K562 (cell line): ENCODE results near the gene NRTN. TPM values are rescaled to one million over a fixed set of nuclear protein-coding genes. Genes with fewer than 3 reads are reported as not detected.
A peak's percentile ranks its signal among the peaks of the same experiment; 100 is the strongest.

Experiments used
- BMI1 ChIP-seq: fragments of 150-350 bp; IDR thresholded peaks from 2 replicates; pipeline ENCODE4 v1.6.1; 2014; ENCODE audit warnings: low read length
- CBX3 ChIP-seq, 2 experiments: IDR thresholded peaks; 1 replicate in 1 of 2; 2 replicates in 1 of 2; pipeline ENCODE4 v1.6.1; 2012; ENCODE audit warnings: inconsistent platforms in 2 of 2, low read length in 2 of 2, borderline replicate concordance in 1 of 2, control low read depth in 1 of 2
- CCNT2 ChIP-seq: IDR thresholded peaks from 2 replicates; pipeline ENCODE4 v1.6.1; 2011; ENCODE audit warnings: borderline replicate concordance, low read depth, mild to moderate bottlenecking, moderate library complexity, mixed read lengths, low read length; ENCODE audit not compliant: insufficient read length; ENCODE audit errors: extremely low read depth
- EWSR1 ChIP-seq: fragments of 450-650 bp; IDR thresholded peaks from 2 replicates; pipeline ENCODE4 v1.6.1; 2018; ENCODE audit warnings: borderline replicate concordance, mild to moderate bottlenecking, low read depth, moderate library complexity; ENCODE audit not compliant: partially characterized antibody
- EZH2 ChIP-seq: IDR thresholded peaks from 2 replicates; pipeline ENCODE4 v1.6.1; 2012; ENCODE audit warnings: low read depth, mild to moderate bottlenecking, inconsistent platforms, low read length, borderline replicate concordance
- KAT7 ChIP-seq: sonication (generic); formaldehyde crosslinking; IDR thresholded peaks from 2 replicates; pipeline ENCODE4 v1.8.0; 2022; ENCODE audit warnings: missing genetic modification reagents, mild to moderate bottlenecking, borderline replicate concordance
- NFE2 ChIP-seq: IDR thresholded peaks from 2 replicates; pipeline ENCODE4 v1.6.1; 2014; ENCODE audit warnings: antibody characterized with exemption, low read depth
- NFYB ChIP-seq: IDR thresholded peaks from 2 replicates; pipeline ENCODE4 v1.6.1; 2011; ENCODE audit warnings: mild to moderate bottlenecking, moderate library complexity; ENCODE audit not compliant: insufficient read length; ENCODE audit errors: extremely low read depth
- NONO ChIP-seq, 2 experiments: fragments of 200-400 bp in 1 of 2; fragments of 450-650 bp in 1 of 2; formaldehyde crosslinking in 1 of 2; IDR thresholded peaks; 2 replicates each; pipeline ENCODE4 v1.6.1; 2017; ENCODE audit warnings: low read depth in 2 of 2, mild to moderate bottlenecking in 2 of 2, moderate library complexity in 2 of 2, low read length in 1 of 2
- PRPF4 ChIP-seq: fragments of 200-400 bp; formaldehyde crosslinking; IDR thresholded peaks from one replicate; pipeline ENCODE4 v1.6.1; 2017; ENCODE audit warnings: low read length, low read depth, mild to moderate bottlenecking; ENCODE audit not compliant: insufficient read depth, poor library complexity, severe bottlenecking
- SREBF1 ChIP-seq: fragments of 150-350 bp; IDR thresholded peaks from 2 replicates; pipeline ENCODE4 v1.6.1; 2014; ENCODE audit warnings: antibody characterized with exemption, low read depth, low read length, borderline replicate concordance
- ZNF124 ChIP-seq: sonication (generic); formaldehyde crosslinking; IDR thresholded peaks from 2 replicates; pipeline ENCODE4 v1.8.1; 2022; ENCODE audit warnings: missing genetic modification reagents
- ZNF174 ChIP-seq: fragments of 250-450 bp; sonication (Bioruptor Pico); IDR thresholded peaks from 2 replicates; pipeline ENCODE4 v1.4.0; 2020; ENCODE audit warnings: mild to moderate bottlenecking
- ZNF347 ChIP-seq: fragments of 450-650 bp; formaldehyde crosslinking; IDR thresholded peaks from 2 replicates; pipeline ENCODE4 v1.4.0; 2020; ENCODE audit warnings: low read depth, mild to moderate bottlenecking, moderate library complexity
- polyA plus RNA-seq, 8 experiments: library from polyadenylated mRNA; depleted of rRNA in 4 of 8; stranded (reverse) in 5 of 8; unstranded in 3 of 8; fragments of >200 nt; fragmentation: Nextera tagmentation in 2 of 8; fragmentation: Illumina TruSeq in 1 of 8; extraction: Ambion mirVana in 2 of 8; extraction: Trizol in 1 of 8; gene quantifications; 2 replicates each; pipeline versions ENCODE4 v1.2.1 to v1.2.3, GENCODE V29; 2011 to 2014; ENCODE audit warnings: inconsistent platforms in 1 of 8, missing spikeins in 1 of 8
- total RNA-seq, 7 experiments: library from RNA; depleted of rRNA in 6 of 7; stranded (reverse); fragments of >200 nt in 6 of 7; fragmentation: Illumina TruSeq in 2 of 7; extraction: Trizol in 2 of 7; gene quantifications; 2 replicates each; pipeline versions ENCODE4 v1.2.1 to v1.2.3, GENCODE V29; 2011 to 2021; ENCODE audit warnings: low replicate concordance in 1 of 7
- TF ChIP-seq, protein P1 (sequence below): fragments of 250-450 bp; sonication (Bioruptor Pico); IDR thresholded peaks from 2 replicates; pipeline ENCODE4 v1.4.0; 2020
- TF ChIP-seq, protein P2 (sequence below): fragments of 150-350 bp; conservative IDR thresholded peaks from 2 replicates; pipeline ENCODE4 v1.6.1; 2014; ENCODE audit warnings: low read length
- TF ChIP-seq, protein P3 (sequence below), 2 experiments: IDR thresholded peaks; 2 replicates each; pipeline ENCODE4 v1.6.1; 2012; ENCODE audit warnings: improper control_type of control experiment in 2 of 2, low read depth in 2 of 2, low read length in 2 of 2, borderline replicate concordance in 1 of 2
- TF ChIP-seq, protein P4 (sequence below): fragments of 450-650 bp; conservative IDR thresholded peaks from 2 replicates; pipeline ENCODE4 v1.6.1; 2016; ENCODE audit warnings: missing genetic modification characterization, low read depth, mild to moderate bottlenecking, missing compliant biosample characterization, moderate library complexity

The NRTN gene
- total and polyA plus RNA-seq, 9 of the 15 experiments (the other 6 are each of a cell fraction or from before 2014, with no cell fraction given): 0.62 to 8.1 (median 1.6) TPM; not detected in 2

DNA sequence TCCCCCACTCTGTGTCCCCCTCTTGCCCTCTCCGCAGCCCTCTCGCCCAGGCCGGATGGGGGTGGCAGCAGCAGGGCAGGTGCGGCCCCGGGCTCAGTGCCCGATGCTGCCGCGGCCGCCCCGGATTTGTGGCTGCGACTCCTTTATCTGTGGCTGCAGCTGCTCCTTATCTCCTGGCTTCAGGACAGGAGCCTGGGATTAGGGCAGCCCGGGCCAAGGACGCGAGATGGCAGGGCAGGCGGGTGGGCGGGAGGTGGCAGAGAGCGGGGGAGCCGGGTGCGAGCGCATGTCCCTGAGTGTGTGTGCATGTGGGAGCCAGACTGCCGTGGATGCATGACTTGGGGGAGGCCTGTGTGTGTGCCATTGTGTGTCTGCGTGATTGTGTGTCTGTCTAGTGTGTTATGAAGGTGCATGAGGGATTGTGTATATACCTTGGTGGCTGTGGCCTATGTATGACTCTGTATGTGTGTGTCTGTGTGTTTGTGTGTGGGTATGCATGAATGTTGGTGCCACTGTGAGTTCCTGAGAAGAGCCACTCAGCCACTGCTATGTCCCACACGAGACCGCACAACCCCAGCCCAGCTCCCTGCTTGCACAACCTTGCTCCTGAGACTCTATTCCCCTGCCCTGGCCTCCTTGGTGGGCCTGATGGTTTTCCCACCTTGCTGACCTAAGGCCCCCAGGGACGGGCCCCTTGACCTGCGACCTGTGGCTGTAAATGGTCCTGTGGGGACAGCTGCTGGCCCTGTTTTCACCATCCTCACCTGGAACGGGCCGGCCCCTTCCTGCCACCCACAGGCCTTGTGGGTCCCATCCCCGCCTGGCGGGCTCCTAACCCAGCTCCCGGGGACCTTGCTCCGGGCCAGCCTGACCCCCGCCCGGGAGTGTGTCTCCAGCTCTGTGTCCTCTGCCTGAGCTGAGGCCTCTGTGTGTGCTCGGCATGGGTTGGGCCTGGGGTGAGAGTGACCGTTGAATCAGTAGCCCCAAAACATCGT is 5.3 kb upstream of the NRTN start (continued):
- TF ChIP-seq, protein P1, sequence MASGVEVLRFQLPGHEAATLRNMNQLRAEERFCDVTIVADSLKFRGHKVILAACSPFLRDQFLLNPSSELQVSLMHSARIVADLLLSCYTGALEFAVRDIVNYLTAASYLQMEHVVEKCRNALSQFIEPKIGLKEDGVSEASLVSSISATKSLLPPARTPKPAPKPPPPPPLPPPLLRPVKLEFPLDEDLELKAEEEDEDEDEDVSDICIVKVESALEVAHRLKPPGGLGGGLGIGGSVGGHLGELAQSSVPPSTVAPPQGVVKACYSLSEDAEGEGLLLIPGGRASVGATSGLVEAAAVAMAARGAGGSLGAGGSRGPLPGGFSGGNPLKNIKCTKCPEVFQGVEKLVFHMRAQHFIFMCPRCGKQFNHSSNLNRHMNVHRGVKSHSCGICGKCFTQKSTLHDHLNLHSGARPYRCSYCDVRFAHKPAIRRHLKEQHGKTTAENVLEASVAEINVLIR (CRISPR knock-in tag): no peak
- TF ChIP-seq NONO (IDR thresholded peaks at IDR 0.05; ENCODE audit: low read depth in 2 of 2, low read length in 1 of 2) (peak in 1 of 2 experiments; percentile 95; a peak in 2 of 4 replicates), BMI1 (no peak), EWSR1 (no peak), KAT7 (CRISPR knock-in tag) (no peak; the same call in 1 of the 2 replicates), CCNT2 (peak; percentile 100), SREBF1 (no peak), PRPF4 (no peak), ZNF347 (no peak), CBX3 (IDR thresholded peaks at IDR 0.05; ENCODE audit: borderline replicate concordance in 1 of 2, low read length in 2 of 2) (peak in 1 of 2 experiments; percentile 69; a peak in 1 of 3 replicates), EZH2 (no peak), NFE2 (no peak), ZNF174 (CRISPR knock-in tag) (no peak), NFYB (no peak), ZNF124 (CRISPR knock-in tag) (no peak)
- TF ChIP-seq, protein P2, sequence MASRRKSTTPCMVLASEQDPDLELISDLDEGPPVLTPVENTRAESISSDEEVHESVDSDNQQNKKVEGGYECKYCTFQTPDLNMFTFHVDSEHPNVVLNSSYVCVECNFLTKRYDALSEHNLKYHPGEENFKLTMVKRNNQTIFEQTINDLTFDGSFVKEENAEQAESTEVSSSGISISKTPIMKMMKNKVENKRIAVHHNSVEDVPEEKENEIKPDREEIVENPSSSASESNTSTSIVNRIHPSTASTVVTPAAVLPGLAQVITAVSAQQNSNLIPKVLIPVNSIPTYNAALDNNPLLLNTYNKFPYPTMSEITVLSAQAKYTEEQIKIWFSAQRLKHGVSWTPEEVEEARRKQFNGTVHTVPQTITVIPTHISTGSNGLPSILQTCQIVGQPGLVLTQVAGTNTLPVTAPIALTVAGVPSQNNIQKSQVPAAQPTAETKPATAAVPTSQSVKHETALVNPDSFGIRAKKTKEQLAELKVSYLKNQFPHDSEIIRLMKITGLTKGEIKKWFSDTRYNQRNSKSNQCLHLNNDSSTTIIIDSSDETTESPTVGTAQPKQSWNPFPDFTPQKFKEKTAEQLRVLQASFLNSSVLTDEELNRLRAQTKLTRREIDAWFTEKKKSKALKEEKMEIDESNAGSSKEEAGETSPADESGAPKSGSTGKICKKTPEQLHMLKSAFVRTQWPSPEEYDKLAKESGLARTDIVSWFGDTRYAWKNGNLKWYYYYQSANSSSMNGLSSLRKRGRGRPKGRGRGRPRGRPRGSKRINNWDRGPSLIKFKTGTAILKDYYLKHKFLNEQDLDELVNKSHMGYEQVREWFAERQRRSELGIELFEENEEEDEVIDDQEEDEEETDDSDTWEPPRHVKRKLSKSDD: no peak
- TF ChIP-seq, protein P3, sequence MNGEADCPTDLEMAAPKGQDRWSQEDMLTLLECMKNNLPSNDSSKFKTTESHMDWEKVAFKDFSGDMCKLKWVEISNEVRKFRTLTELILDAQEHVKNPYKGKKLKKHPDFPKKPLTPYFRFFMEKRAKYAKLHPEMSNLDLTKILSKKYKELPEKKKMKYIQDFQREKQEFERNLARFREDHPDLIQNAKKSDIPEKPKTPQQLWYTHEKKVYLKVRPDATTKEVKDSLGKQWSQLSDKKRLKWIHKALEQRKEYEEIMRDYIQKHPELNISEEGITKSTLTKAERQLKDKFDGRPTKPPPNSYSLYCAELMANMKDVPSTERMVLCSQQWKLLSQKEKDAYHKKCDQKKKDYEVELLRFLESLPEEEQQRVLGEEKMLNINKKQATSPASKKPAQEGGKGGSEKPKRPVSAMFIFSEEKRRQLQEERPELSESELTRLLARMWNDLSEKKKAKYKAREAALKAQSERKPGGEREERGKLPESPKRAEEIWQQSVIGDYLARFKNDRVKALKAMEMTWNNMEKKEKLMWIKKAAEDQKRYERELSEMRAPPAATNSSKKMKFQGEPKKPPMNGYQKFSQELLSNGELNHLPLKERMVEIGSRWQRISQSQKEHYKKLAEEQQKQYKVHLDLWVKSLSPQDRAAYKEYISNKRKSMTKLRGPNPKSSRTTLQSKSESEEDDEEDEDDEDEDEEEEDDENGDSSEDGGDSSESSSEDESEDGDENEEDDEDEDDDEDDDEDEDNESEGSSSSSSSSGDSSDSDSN (IDR thresholded peaks at IDR 0.05; ENCODE audit: borderline replicate concordance in 1 of 2, low read depth in 2 of 2, low read length in 2 of 2): peak in 1 of 2 experiments; percentile 72; a peak in 1 of 4 replicates
- TF ChIP-seq, protein P4, sequence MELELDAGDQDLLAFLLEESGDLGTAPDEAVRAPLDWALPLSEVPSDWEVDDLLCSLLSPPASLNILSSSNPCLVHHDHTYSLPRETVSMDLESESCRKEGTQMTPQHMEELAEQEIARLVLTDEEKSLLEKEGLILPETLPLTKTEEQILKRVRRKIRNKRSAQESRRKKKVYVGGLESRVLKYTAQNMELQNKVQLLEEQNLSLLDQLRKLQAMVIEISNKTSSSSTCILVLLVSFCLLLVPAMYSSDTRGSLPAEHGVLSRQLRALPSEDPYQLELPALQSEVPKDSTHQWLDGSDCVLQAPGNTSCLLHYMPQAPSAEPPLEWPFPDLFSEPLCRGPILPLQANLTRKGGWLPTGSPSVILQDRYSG (tag): 0 out of 2 replicates have a peak, but pooled peaks have one; percentile 68
